ENCODE data around the gene IL11RA.
"Not testable (repeated sequence)": the region's sequence is repeated elsewhere in the genome, so short reads cannot be mapped to it uniquely, and the experiment has no call there.

The IL11RA gene

DNA sequence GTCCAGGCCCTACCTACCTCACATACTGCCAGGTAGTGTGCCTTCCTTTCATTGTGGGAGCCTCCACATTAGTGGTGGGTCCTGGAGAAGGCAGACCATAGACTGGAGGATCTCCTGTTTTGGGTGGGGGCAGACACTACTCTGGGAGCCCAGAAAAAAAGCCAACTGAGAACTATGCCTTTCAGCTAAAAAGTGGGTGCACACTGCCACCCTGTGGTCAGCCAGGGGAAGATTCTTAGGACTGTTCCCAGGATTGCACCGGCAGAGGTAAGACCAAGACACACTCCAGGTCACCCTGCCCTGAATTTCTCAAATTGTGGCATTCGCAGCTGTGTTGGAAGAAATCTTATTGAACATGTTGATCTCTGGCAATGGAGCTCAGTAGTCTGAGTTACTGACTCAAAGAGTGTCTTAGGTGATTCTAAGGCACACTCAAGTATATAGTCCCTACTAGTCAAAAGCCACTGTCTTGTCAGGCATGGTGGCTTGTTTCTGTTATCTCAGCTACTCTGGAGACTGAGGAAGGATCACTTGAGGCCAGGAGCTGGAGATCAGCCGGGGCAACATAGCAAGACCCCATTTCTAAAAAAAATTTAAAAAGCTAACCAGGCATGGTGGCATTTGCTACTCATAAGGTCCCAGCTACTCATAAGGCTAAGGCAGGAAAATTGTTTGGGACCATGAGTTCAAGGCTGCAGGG is 18.0 kb upstream of the IL11RA start:
- TF ChIP-seq, protein P1, sequence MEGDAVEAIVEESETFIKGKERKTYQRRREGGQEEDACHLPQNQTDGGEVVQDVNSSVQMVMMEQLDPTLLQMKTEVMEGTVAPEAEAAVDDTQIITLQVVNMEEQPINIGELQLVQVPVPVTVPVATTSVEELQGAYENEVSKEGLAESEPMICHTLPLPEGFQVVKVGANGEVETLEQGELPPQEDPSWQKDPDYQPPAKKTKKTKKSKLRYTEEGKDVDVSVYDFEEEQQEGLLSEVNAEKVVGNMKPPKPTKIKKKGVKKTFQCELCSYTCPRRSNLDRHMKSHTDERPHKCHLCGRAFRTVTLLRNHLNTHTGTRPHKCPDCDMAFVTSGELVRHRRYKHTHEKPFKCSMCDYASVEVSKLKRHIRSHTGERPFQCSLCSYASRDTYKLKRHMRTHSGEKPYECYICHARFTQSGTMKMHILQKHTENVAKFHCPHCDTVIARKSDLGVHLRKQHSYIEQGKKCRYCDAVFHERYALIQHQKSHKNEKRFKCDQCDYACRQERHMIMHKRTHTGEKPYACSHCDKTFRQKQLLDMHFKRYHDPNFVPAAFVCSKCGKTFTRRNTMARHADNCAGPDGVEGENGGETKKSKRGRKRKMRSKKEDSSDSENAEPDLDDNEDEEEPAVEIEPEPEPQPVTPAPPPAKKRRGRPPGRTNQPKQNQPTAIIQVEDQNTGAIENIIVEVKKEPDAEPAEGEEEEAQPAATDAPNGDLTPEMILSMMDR (conservative IDR thresholded peaks at IDR 0.05) = peak; percentile 95
- TF ChIP-seq ZFX (IDR thresholded peaks at IDR 0.05) = no peak
- no peak overlapping the region for H3K27ac ChIP-seq

DNA sequence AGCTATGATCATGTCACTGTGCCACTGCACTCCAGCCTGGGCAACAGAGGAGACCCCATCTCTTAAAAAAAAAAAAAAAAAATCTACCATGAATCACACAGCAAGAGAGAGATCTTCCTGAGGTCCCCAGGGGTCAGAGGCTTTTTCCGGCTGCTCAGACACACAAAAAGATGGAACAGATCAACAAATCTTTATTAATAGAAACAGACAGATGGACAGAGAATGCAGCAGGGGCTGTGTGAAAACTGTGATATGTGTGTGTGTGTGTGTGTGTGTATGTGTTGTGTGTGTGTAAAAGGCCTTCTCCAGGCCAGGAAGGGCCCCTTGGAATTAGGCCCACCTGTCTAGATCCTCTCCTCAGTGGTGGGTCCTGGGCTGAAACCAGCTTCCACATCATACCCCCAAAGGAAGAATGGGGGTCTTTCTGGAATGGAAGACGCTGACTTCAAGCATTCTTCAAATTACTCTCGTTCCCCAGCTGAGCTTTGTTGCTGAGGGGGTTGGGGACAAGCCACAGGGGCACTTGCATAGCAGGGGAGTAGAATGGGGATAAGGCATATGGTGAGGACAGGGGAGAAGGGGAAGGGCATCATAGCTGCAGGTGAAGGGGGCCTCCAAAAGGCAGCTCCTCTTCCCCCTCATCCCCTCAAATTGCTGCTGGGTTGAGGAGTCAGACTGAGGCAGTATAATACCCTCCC is 17.3 kb upstream of the IL11RA start:
- no peak overlapping the region for H3K27ac ChIP-seq
- TF ChIP-seq ZFX (IDR thresholded peaks at IDR 0.05) = no peak
- TF ChIP-seq, protein P1 (conservative IDR thresholded peaks at IDR 0.05) = no peak

DNA sequence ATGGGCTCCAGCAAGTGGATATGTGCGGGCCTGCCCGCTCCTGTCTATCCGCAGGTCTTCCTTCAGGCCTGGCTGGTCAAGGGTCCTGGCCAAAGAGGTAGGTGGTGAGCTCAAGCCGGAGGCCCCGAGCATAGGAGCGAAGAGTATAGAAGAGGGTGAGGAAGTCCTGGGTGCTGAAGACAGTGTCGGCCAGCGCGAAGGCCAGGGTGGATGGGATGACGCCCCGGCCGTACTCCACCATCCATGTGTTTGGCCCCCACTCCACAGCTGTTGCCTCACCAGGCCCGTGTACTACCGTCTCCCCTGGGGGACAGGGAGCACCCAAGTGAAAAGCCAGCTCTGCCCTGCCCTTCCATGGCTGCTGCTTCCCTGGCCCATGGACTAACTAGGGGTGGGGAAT is 16.4 kb upstream of the IL11RA start:
- no peak overlapping the region for H3K27ac ChIP-seq
- no peak for TF ChIP-seq ZFX (IDR thresholded peaks at IDR 0.05)
- TF ChIP-seq, protein P1 (conservative IDR thresholded peaks at IDR 0.05) = no peak

DNA sequence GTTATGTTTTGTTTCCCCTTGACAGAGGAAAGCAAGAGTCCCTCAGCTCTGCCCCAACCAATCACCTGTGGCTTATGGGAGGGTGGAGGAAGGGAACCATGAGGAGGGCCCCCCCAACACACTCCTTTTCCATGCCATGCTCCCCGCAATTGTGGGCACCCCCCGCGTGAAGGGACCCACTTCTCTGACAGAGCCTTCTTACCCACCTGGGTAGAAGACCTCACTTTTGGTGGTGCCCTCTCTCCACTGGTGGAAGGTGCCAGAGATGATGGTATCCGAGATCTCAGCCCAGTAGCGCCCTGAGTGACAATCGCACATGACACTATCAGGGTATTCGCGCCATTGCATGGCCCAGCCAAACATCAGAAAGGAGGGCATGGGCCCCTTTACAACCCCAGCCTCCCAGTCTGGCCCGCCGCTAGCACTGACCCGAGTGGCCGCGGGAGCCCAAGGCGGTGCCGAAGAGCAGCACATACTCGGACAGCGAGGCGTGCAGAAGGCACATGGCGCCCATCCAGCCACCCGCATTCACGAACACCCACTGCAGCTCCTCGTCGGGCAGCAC is 15.1 kb upstream of the IL11RA start:
- TF ChIP-seq ZFX (IDR thresholded peaks at IDR 0.05) = no peak
- TF ChIP-seq, protein P1 (conservative IDR thresholded peaks at IDR 0.05) = no peak
- peak overlapping the region; percentile 95 for H3K27ac ChIP-seq

DNA sequence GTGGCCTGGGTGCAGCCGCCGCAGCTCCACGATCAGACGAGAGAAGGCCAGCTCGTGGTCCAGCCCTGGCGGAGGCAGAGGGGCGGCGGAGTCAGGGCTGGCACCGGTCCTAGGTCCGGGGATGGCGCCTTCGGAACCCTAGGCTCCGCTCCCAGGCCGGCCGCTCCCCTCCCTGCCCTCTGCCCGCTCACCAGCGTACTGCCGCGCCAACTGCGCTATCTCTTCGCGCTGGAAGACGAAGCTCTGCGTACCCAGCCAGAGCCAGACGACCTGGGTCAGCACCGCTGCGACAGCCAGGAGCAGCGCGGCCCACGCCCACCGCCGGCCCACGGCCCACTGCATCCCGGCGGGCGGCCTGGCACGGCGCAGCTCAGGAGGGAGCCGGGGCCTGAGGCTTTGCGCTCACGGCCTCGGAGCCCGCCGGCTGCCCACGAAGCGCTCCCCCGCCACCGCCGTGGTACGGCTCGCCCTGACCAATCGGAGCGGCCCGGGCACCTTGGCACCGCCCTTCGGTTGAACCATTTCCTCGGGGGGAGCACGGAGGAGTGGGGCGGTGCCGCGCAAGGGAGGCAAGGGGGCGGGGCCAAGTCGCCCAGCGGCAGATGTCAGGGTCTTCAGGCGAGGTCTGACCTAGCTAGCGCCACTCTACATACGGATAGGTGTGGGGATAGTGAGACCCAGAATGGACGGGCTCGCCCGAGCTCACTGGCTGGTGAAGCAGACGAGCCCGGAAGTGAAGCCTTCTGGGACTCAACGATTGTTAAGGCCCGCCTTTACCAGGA is 14.4 kb upstream of the IL11RA start, which contains the start of gene SIGMAR1:
Gene SIGMAR1 (minus strand): TSS at position 432 of the 782 bp plus-strand sequence. CDS start 90 bp downstream, at position 342.
- peak; percentile 94 for TF ChIP-seq ZFX (IDR thresholded peaks at IDR 0.05)
- TF ChIP-seq, protein P1 (conservative IDR thresholded peaks at IDR 0.05) = no peak; the same call in 1 of the 2 replicates
- peak within 1 kb of the TSS; percentile 95 for H3K27ac ChIP-seq

DNA sequence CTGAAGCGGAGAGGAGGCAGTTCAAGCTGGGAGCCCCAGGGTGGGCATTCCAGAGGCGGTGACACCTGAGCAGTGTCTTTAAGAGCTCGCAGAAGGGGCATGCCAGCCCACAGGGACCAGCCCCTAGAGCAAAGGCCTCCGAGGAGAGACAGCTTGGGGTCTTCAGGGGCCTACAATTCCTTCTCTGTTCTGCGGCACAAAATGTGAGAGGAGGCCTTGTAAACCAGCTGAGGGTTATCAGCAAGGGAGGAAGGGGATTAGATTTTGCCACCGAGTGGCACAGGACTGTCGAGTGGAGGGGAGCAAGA is 13.9 kb upstream of the IL11RA start:
- peak overlapping the region; percentile 95 for H3K27ac ChIP-seq
- TF ChIP-seq ZFX (IDR thresholded peaks at IDR 0.05) = no peak
- TF ChIP-seq, protein P1 (conservative IDR thresholded peaks at IDR 0.05) = no peak

DNA sequence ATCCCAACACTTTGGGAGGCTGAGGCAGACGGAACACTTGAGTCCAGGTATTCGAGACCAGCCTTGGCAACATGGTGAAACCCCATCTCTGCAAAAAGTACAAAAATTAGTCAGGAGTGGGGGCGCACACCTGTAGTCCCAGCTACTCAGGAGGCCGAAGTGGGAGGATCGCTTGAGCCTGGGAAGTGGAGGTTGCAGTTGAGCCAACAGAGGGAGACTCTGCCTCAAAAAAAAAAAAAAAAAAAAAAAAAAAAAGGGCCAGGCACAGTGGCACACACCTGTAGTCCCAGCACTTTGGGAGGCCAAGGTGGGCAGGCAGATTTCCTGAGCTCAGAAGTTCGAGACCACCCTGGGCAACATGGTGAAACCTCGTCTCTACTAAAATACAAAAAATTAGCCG is 12.7 kb upstream of the IL11RA start:
- H3K27ac ChIP-seq = not testable (repeated sequence)
